ENCODE data around the gene ADORA2A. TPM values are rescaled to one million over a fixed set of nuclear protein-coding genes. Genes with fewer than 3 reads are reported as not detected.

Gene ADORA2A
- total and polyA plus RNA-seq, 2 donors (not counting 1 experiment from before 2014, with no cell fraction given) = 0.78 to 1.5 TPM

GRCh38 chr22:24437741-24438328, 10.4 kb downstream of the ADORA2A start:
- DNase-seq (ENCODE audit: low read depth in 2 of 2) = no peak
- H2AFZ ChIP-seq (ENCODE audit: low read length) = no peak overlapping the region
- no peak overlapping the region for H3K4me2 ChIP-seq (ENCODE audit: extremely low read depth, insufficient read depth, low read length)
- no peaks in the 10 kb centered on the region for H3K27me3 ChIP-seq (ENCODE audit: control insufficient read depth, insufficient read depth, low read length)
- no peak overlapping the region for H3K4me3 ChIP-seq (replicated peaks in 1 of 4; ENCODE audit: control extremely low read depth in 1 of 4, insufficient read depth in 1 of 4, low read depth in 3 of 4, low read length in 4 of 4)
- no peaks in the 10 kb centered on the region for H3K36me3 ChIP-seq (ENCODE audit: control insufficient read depth, insufficient read depth, low read length)
- no peaks in the 10 kb centered on the region for H3K9me3 ChIP-seq (ENCODE audit: control insufficient read depth, insufficient read depth, low read depth, low read length)
- H3K79me2 ChIP-seq (ENCODE audit: control insufficient read depth, insufficient read depth, low read length) = no peaks in the 10 kb centered on the region
- no peaks in the 10 kb centered on the region for H4K20me1 ChIP-seq (ENCODE audit: control insufficient read depth, extremely low read depth, insufficient read depth, low read length)
- no peak overlapping the region for H3K27ac ChIP-seq (ENCODE audit: insufficient read depth, low read length)
- TF ChIP-seq EZH2 (IDR thresholded peaks at IDR 0.05; ENCODE audit: low read length, missing control alignments) (no peak), CTCF (conservative IDR thresholded peaks at IDR 0.05 in 1 of 2, IDR thresholded peaks at IDR 0.05 in 1 of 2; ENCODE audit: low read depth in 1 of 2, low read length in 2 of 2) (peak in 1 of 2 donors; percentile 8)
- H3K4me1 ChIP-seq (ENCODE audit: control insufficient read depth, extremely low read depth, insufficient read depth, low read length) = peaks cover 15% of the 10 kb centered on the region
- H3K9ac ChIP-seq (ENCODE audit: insufficient read depth, low read length) = no peak overlapping the region

- no peaks in the 10 kb centered on the region for H3K36me3 ChIP-seq (ENCODE audit: control insufficient read depth, insufficient read depth, low read length)
- H3K9me3 ChIP-seq (ENCODE audit: control insufficient read depth, insufficient read depth, low read depth, low read length) = no peaks in the 10 kb centered on the region
- no peak overlapping the region for H3K4me2 ChIP-seq (ENCODE audit: extremely low read depth, insufficient read depth, low read length)
- H3K4me3 ChIP-seq (replicated peaks in 1 of 4; ENCODE audit: control extremely low read depth in 1 of 4, insufficient read depth in 1 of 4, low read depth in 3 of 4, low read length in 4 of 4) = no peak overlapping the region
- H4K20me1 ChIP-seq (ENCODE audit: control insufficient read depth, extremely low read depth, insufficient read depth, low read length) = no peaks in the 10 kb centered on the region
- H3K27me3 ChIP-seq (ENCODE audit: control insufficient read depth, insufficient read depth, low read length) = no peaks in the 10 kb centered on the region
- peaks cover 6% of the 10 kb centered on the region for H3K4me1 ChIP-seq (ENCODE audit: control insufficient read depth, extremely low read depth, insufficient read depth, low read length)
- DNase-seq (ENCODE audit: low read depth in 2 of 2) = no peak
- H3K9ac ChIP-seq (ENCODE audit: insufficient read depth, low read length) = no peak overlapping the region
- H2AFZ ChIP-seq (ENCODE audit: low read length) = no peak overlapping the region
- TF ChIP-seq EZH2 (IDR thresholded peaks at IDR 0.05; ENCODE audit: low read length, missing control alignments) = no peak
- no peak for TF ChIP-seq CTCF (conservative IDR thresholded peaks at IDR 0.05 in 1 of 2, IDR thresholded peaks at IDR 0.05 in 1 of 2; ENCODE audit: low read depth in 1 of 2, low read length in 2 of 2)
- no peak overlapping the region for H3K27ac ChIP-seq (ENCODE audit: insufficient read depth, low read length)
- H3K79me2 ChIP-seq (ENCODE audit: control insufficient read depth, insufficient read depth, low read length) = no peaks in the 10 kb centered on the region
Observed at GRCh38 chr22:24440270-24440717, 12.9 kb downstream of the ADORA2A start.

- Histone ChIP-seq H3K27me3 (ENCODE audit: control insufficient read depth, insufficient read depth, low read length) (no peaks in the 10 kb centered on the region), H4K20me1 (ENCODE audit: control insufficient read depth, extremely low read depth, insufficient read depth, low read length) (no peaks in the 10 kb centered on the region), H3K4me1 (ENCODE audit: control insufficient read depth, extremely low read depth, insufficient read depth, low read length) (peaks cover 6% of the 10 kb centered on the region), H3K4me2 (ENCODE audit: extremely low read depth, insufficient read depth, low read length) (no peak overlapping the region), H2AFZ (ENCODE audit: low read length) (no peak overlapping the region), H3K27ac (ENCODE audit: insufficient read depth, low read length) (no peak overlapping the region), H3K36me3 (ENCODE audit: control insufficient read depth, insufficient read depth, low read length) (no peaks in the 10 kb centered on the region), H3K9me3 (ENCODE audit: control insufficient read depth, insufficient read depth, low read depth, low read length) (no peaks in the 10 kb centered on the region), H3K4me3 (replicated peaks in 1 of 4; ENCODE audit: control extremely low read depth in 1 of 4, insufficient read depth in 1 of 4, low read depth in 3 of 4, low read length in 4 of 4) (no peak overlapping the region), H3K79me2 (ENCODE audit: control insufficient read depth, insufficient read depth, low read length) (no peaks in the 10 kb centered on the region), H3K9ac (ENCODE audit: insufficient read depth, low read length) (no peak overlapping the region)
- TF ChIP-seq CTCF (conservative IDR thresholded peaks at IDR 0.05 in 1 of 2, IDR thresholded peaks at IDR 0.05 in 1 of 2; ENCODE audit: low read depth in 1 of 2, low read length in 2 of 2) (no peak), EZH2 (IDR thresholded peaks at IDR 0.05; ENCODE audit: low read length, missing control alignments) (no peak)
- DNase-seq (ENCODE audit: low read depth in 2 of 2) = no peak
Observed at GRCh38 chr22:24440718-24441405, 13.5 kb downstream of the ADORA2A start.

Data from fibroblast of lung (primary cell).